OCI-M1 (cell line): ENCODE data around the gene LTV1.
"Not testable (repeated sequence)": the region's sequence is repeated elsewhere in the genome, so short reads cannot be mapped to it uniquely, and the experiment has no call there.

Experiments used
- DNase-seq: peaks from one replicate; lab custom pipeline; 2025; lab: John Stamatoyannopoulos, UW

Gene LTV1

GRCh38 chr6:143842902-143843676, at the start of gene LTV1:
LTV1 (plus strand) TSS chr6:143843338; CDS start chr6:143843478, 140 bp downstream.
- DNase-seq = peak; percentile 99

GRCh38 chr6:143796551-143796950, 46.6 kb upstream of the LTV1 start:
- DNase-seq = not testable (repeated sequence)

- not testable (repeated sequence) for DNase-seq
Observed at GRCh38 chr6:143798487-143798886, 44.7 kb upstream of the LTV1 start.

GRCh38 chr6:143802833-143803565, 40.1 kb upstream of the LTV1 start:
- DNase-seq = peak; percentile 33

- no peak for DNase-seq
Observed at GRCh38 chr6:143803769-143804568, 39.2 kb upstream of the LTV1 start.

GRCh38 chr6:143804835-143805239, 38.3 kb upstream of the LTV1 start:
- DNase-seq = no peak

GRCh38 chr6:143806282-143807102, 36.6 kb upstream of the LTV1 start:
- DNase-seq = peak; percentile 98

GRCh38 chr6:143807103-143807772, 35.9 kb upstream of the LTV1 start:
- no peak for DNase-seq

- DNase-seq = no peak
Observed at GRCh38 chr6:143810745-143811144, 32.4 kb upstream of the LTV1 start.

GRCh38 chr6:143811501-143812157, 31.5 kb upstream of the LTV1 start:
- DNase-seq = no peak

- DNase-seq = no peak
Observed at GRCh38 chr6:143817621-143818020, 25.5 kb upstream of the LTV1 start.

GRCh38 chr6:143821359-143821758, 21.8 kb upstream of the LTV1 start:
- DNase-seq = no peak

- peak; percentile 22 for DNase-seq
Observed at GRCh38 chr6:143822584-143823024, 20.5 kb upstream of the LTV1 start.

GRCh38 chr6:143823548-143823947, 19.6 kb upstream of the LTV1 start:
- DNase-seq = no peak

- no peak for DNase-seq
Observed at GRCh38 chr6:143828572-143828971, 14.6 kb upstream of the LTV1 start.

- no peak for DNase-seq
Observed at GRCh38 chr6:143836150-143836549, 7.0 kb upstream of the LTV1 start.

- no peak for DNase-seq
Observed at GRCh38 chr6:143838395-143838794, 4.7 kb upstream of the LTV1 start.

GRCh38 chr6:143839196-143839595, 3.9 kb upstream of the LTV1 start:
- no peak for DNase-seq

GRCh38 chr6:143840595-143841265, 2.4 kb upstream of the LTV1 start:
- DNase-seq = no peak

- DNase-seq = no peak
Observed at GRCh38 chr6:143842461-143842901, 657 bp upstream of the LTV1 start.
